IMR-90 (cell line): ENCODE measurements around the gene HECTD2.

Experiments
- POLR2A ChIP-seq: IDR thresholded peaks from 2 replicates; pipeline ENCODE4 v1.6.1; 2012; ENCODE audit warnings: mild to moderate bottlenecking, low read depth, low read length
- TF ChIP-seq, protein P1 (sequence below): conservative IDR thresholded peaks from 2 replicates; pipeline ENCODE4 v1.5.1; 2012; ENCODE audit warnings: mild to moderate bottlenecking, low read depth, low read length, improper control_type of control experiment

GRCh38 chr10:91444211-91445182 is 34.4 kb downstream of the HECTD2 start:
- TF ChIP-seq, protein P1, sequence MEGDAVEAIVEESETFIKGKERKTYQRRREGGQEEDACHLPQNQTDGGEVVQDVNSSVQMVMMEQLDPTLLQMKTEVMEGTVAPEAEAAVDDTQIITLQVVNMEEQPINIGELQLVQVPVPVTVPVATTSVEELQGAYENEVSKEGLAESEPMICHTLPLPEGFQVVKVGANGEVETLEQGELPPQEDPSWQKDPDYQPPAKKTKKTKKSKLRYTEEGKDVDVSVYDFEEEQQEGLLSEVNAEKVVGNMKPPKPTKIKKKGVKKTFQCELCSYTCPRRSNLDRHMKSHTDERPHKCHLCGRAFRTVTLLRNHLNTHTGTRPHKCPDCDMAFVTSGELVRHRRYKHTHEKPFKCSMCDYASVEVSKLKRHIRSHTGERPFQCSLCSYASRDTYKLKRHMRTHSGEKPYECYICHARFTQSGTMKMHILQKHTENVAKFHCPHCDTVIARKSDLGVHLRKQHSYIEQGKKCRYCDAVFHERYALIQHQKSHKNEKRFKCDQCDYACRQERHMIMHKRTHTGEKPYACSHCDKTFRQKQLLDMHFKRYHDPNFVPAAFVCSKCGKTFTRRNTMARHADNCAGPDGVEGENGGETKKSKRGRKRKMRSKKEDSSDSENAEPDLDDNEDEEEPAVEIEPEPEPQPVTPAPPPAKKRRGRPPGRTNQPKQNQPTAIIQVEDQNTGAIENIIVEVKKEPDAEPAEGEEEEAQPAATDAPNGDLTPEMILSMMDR = no peak
- TF ChIP-seq POLR2A = no peak
